Stomach (tissue), 9 donors: ENCODE results near the gene ZNF70. TPM values are rescaled to one million over a fixed set of nuclear protein-coding genes. Genes with fewer than 3 reads are reported as not detected.

Experiments
- DNase-seq, 2 donors: peaks; one replicate each; pipeline versions ENCODE4 v3.0.0 to v3.0.0-alpha.2; 2013 to 2019
- H3K27ac ChIP-seq, 5 donors: fragments of 200-600 bp in 4 of 5; sonication (generic) in 4 of 5; one replicate each; pipeline ENCODE4 v1.5.1; 2013 to 2019; ENCODE audit warnings: mild to moderate bottlenecking in 1 of 5, moderate library complexity in 1 of 5
- H3K27me3 ChIP-seq, 3 donors: fragments of 200-600 bp; sonication (generic); one replicate each; pipeline ENCODE4 v1.5.1; 2017 to 2019; ENCODE audit warnings: mixed run types in 1 of 3
- H3K36me3 ChIP-seq, 4 donors: fragments of 200-600 bp; sonication (generic); 1 replicate in 3 of 4; 2 replicates in 1 of 4; pipeline ENCODE4 v1.5.1; 2016 to 2019
- H3K4me1 ChIP-seq, 4 donors: fragments of 200-600 bp; sonication (generic); one replicate each; pipeline ENCODE4 v1.5.1; 2016 to 2019
- H3K4me3 ChIP-seq, 4 donors: fragments of 200-600 bp; sonication (generic) in 3 of 4; one replicate each; pipeline ENCODE4 v1.5.1; 2016 to 2019; ENCODE audit warnings: mild to moderate bottlenecking in 1 of 4
- H3K9me3 ChIP-seq, 4 donors: fragments of 200-600 bp; sonication (generic); one replicate each; pipeline ENCODE4 v1.5.1; 2016 to 2019
- CTCF ChIP-seq, 7 experiments: fragments of 450-650 bp in 4 of 7; fragments of 200-600 bp in 3 of 7; sonication (generic) in 3 of 7; IDR thresholded peaks; one replicate each; pipeline ENCODE4 v1.5.1; 2016 to 2019; ENCODE audit warnings: antibody characterized with exemption in 7 of 7, control low read depth in 2 of 7, mild to moderate bottlenecking in 1 of 7
- EP300 ChIP-seq: sonication (generic); formaldehyde crosslinking; IDR thresholded peaks from one replicate; pipeline ENCODE4 v1.6.1; 2017; ENCODE audit warnings: antibody characterized with exemption
- POLR2A ChIP-seq, 4 donors: fragments of 450-650 bp; IDR thresholded peaks; one replicate each; pipeline ENCODE4 v1.6.1; 2016; ENCODE audit warnings: antibody characterized with exemption in 4 of 4, control low read depth in 2 of 4, mild to moderate bottlenecking in 1 of 4, moderate library complexity in 1 of 4
- POLR2AphosphoS5 ChIP-seq, 3 donors: sonication (generic); formaldehyde crosslinking; IDR thresholded peaks; one replicate each; pipeline ENCODE4 v1.6.1; 2016; ENCODE audit warnings: antibody characterized with exemption in 3 of 3
- WGBS, 5 donors: extraction: QIAGEN DNeasy Blood & Tissue Kit in 3 of 5; methylation state at CpG; one replicate each; pipeline versions ENCODE4 v1.1.5 to v1.1.7; 2013 to 2018; 5-methylcytosine and 5-hydroxymethylcytosine counted together
- intact Hi-C: fragments of 100-400 bp; cut with DNase I; formaldehyde crosslinking; loops from one replicate; pipeline ENCODE4 v1.15.1; 2023; ENCODE audit warnings: low total_unique reads
- polyA plus RNA-seq, 3 donors: library from polyadenylated mRNA; stranded (reverse); fragments of 200-250 nt; gene quantifications; one replicate each; pipeline ENCODE4 v1.2.3, GENCODE V29; 2013
- total RNA-seq, 5 donors: library from RNA; depleted of rRNA; stranded (reverse); fragments of >200 nt; gene quantifications; one replicate each; pipeline versions ENCODE4 v1.1.0 to v1.2.3, GENCODE V29; 2014 to 2016
- donor health status: healthy with polysubstance abuse.
- donor health status: Bipolar disorder and iron deficiency.
- donor health status: healthy.

The ZNF70 gene
- total and polyA plus RNA-seq, 8 donors: 0.58 to 9.4 (median 2.1) TPM

GRCh38 chr22:23787910-23788309 lies 37.0 kb upstream of the ZNF70 start:
- intact Hi-C loops: no loop called here
- peak in 1 of 2 donors; percentile 2 for DNase-seq
- Histone ChIP-seq H3K4me3 (peak overlapping the region; percentile 61 to 96 (median 86)), H3K27me3 (no peaks in the 10 kb centered on the region), H3K27ac (peak overlapping the region in 4 of 5 donors; percentile 99 to 100 (median 100)), H3K36me3 (peaks cover 15 to 17% (median 16%) of the 10 kb centered on the region in 4 donors), H3K4me1 (peaks cover 32 to 73% (median 65%) of the 10 kb centered on the region in 4 donors), H3K9me3 (no peaks in the 10 kb centered on the region)
- no peak for TF ChIP-seq EP300
- TF ChIP-seq CTCF (IDR thresholded peaks at IDR 0.05): no peak
- no peak for TF ChIP-seq POLR2A (IDR thresholded peaks at IDR 0.05)
- TF ChIP-seq POLR2AphosphoS5 (IDR thresholded peaks at IDR 0.05): no peak
- WGBS, 5 donors: 39 to 57% (median 44%) methylated on average over 3 of the region's 3 CpGs

GRCh38 chr22:23787600-23787896 lies 36.6 kb upstream of the ZNF70 start:
- TF ChIP-seq POLR2AphosphoS5 (IDR thresholded peaks at IDR 0.05): no peak
- TF ChIP-seq CTCF (IDR thresholded peaks at IDR 0.05): no peak
- no peak for TF ChIP-seq POLR2A (IDR thresholded peaks at IDR 0.05)
- no peak for TF ChIP-seq EP300
- peak overlapping the region; percentile 61 to 96 (median 86) for H3K4me3 ChIP-seq
- H3K27me3 ChIP-seq: no peaks in the 10 kb centered on the region
- H3K9me3 ChIP-seq: no peaks in the 10 kb centered on the region
- 0 to 2% (median 1%) methylated on average over 5 of the region's 5 CpGs for WGBS, 5 donors
- intact Hi-C loops: no loop called here
- H3K27ac ChIP-seq: peak overlapping the region; percentile 98 to 100 (median 100)
- H3K36me3 ChIP-seq: peaks cover 12 to 14% (median 13%) of the 10 kb centered on the region in 4 donors
- no peak for DNase-seq
- peaks cover 32 to 73% (median 65%) of the 10 kb centered on the region in 4 donors for H3K4me1 ChIP-seq

- Histone ChIP-seq H3K4me1 (peaks cover 32 to 69% (median 63%) of the 10 kb centered on the region in 4 donors), H3K27me3 (no peaks in the 10 kb centered on the region), H3K36me3 (peaks cover 6 to 8% (median 7%) of the 10 kb centered on the region in 4 donors), H3K4me3 (peak within 1 kb of the TSS; percentile 61 to 96 (median 86)), H3K27ac (peak within 1 kb of the TSS; percentile 98 to 100 (median 100)), H3K9me3 (no peaks in the 10 kb centered on the region)
- peak; percentile 94 to 97 for DNase-seq
- intact Hi-C loops: no loop called here
- TF ChIP-seq EP300: no peak
- no peak for TF ChIP-seq CTCF (IDR thresholded peaks at IDR 0.05)
- TF ChIP-seq POLR2AphosphoS5 (IDR thresholded peaks at IDR 0.05): peak; percentile 40 to 84 (median 75)
- TF ChIP-seq POLR2A (IDR thresholded peaks at IDR 0.05): peak in 1 of 4 donors; percentile 30
- 0 to 1% (median 0%) methylated on average over 9 to 97 of the region's 97 CpGs for WGBS, 5 donors
These were observed 36.1 kb upstream of the ZNF70 start, which contains the start of gene SMARCB1 for GRCh38 chr22:23786752-23787599. SMARCB1 (plus strand) TSS chr22:23786966; CDS start chr22:23787170, 204 bp downstream.

GRCh38 chr22:23786261-23786710 lies 35.4 kb upstream of the ZNF70 start:
- peaks cover 0 to under 1% (median under 1%) of the 10 kb centered on the region in 4 donors for H3K36me3 ChIP-seq
- no peak for DNase-seq
- peak overlapping the region; percentile 98 to 100 (median 100) for H3K27ac ChIP-seq
- WGBS, 5 donors: 44 to 67% (median 52%) methylated on average over 5 to 9 of the region's 9 CpGs
- H3K4me1 ChIP-seq: peaks cover 27 to 62% (median 58%) of the 10 kb centered on the region in 4 donors
- no peaks in the 10 kb centered on the region for H3K27me3 ChIP-seq
- H3K9me3 ChIP-seq: no peaks in the 10 kb centered on the region
- TF ChIP-seq EP300 (no peak), CTCF (IDR thresholded peaks at IDR 0.05) (no peak), POLR2A (IDR thresholded peaks at IDR 0.05) (no peak), POLR2AphosphoS5 (IDR thresholded peaks at IDR 0.05) (no peak)
- H3K4me3 ChIP-seq: peak overlapping the region; percentile 61 to 96 (median 86)
- intact Hi-C loops: no loop called here
